CD8-positive, alpha-beta memory T cell (primary cell): Measurements from ENCODE around the gene GLE1. TPM values are rescaled to one million over a fixed set of nuclear protein-coding genes. Genes with fewer than 3 reads are reported as not detected.

Experiments used
- CTCF ChIA-PET: fragments of 350-600 bp; sonication (Branson Sonifier 250); formaldehyde crosslinking; loops from one replicate; lab custom pipeline; 2021; ENCODE audit warnings: antibody characterized with exemption; lab: Charles Lee
- POLR2A ChIA-PET: fragments of 350-600 bp; sonication (Branson Sonifier 250); formaldehyde crosslinking; loops from one replicate; lab custom pipeline; 2021; ENCODE audit warnings: antibody characterized with exemption; lab: Charles Lee
- DNase-seq, 5 donors: peaks; one replicate each; pipeline versions ENCODE4 v3.0.0 to v3.0.0-alpha.2; 2020 to 2022; ENCODE audit warnings: mixed read lengths in 1 of 5
- H3K27ac ChIP-seq: one replicate; pipeline ENCODE4 v1.7.0; 2013; ENCODE audit warnings: low read depth, mild to moderate bottlenecking, low read length, moderate library complexity
- H3K27me3 ChIP-seq: 2 replicates; pipeline ENCODE4 v1.7.0; 2013; ENCODE audit warnings: low read length, mild to moderate bottlenecking; ENCODE audit not compliant: insufficient read depth, poor library complexity, severe bottlenecking
- H3K36me3 ChIP-seq: 2 replicates; pipeline ENCODE4 v1.7.0; 2013; ENCODE audit warnings: mild to moderate bottlenecking, low read length, moderate library complexity; ENCODE audit not compliant: insufficient read depth
- H3K4me1 ChIP-seq: 2 replicates; pipeline ENCODE4 v1.7.0; 2013; ENCODE audit warnings: mild to moderate bottlenecking, low read length, moderate library complexity; ENCODE audit not compliant: insufficient read depth
- H3K4me3 ChIP-seq: 2 replicates; pipeline ENCODE4 v1.7.0; 2013; ENCODE audit warnings: mild to moderate bottlenecking, low read length
- H3K9me3 ChIP-seq: 2 replicates; pipeline ENCODE4 v1.7.0; 2013; ENCODE audit warnings: mild to moderate bottlenecking, low read length
- H3K27ac Mint-ChIP-seq, 8 donors: one replicate each; pipeline ENCODE4 v1.8.0; 2020 to 2021; ENCODE audit warnings: mixed read lengths in 8 of 8, mild to moderate bottlenecking in 6 of 8, inconsistent platforms in 3 of 8, moderate library complexity in 3 of 8
- H3K27me3 Mint-ChIP-seq, 2 donors: one replicate each; pipeline ENCODE4 v1.8.0; 2020 to 2021; ENCODE audit warnings: mixed read lengths in 2 of 2, mild to moderate bottlenecking in 1 of 2, moderate library complexity in 1 of 2
- H3K36me3 Mint-ChIP-seq, 3 donors: one replicate each; pipeline ENCODE4 v1.8.0; 2020 to 2021; ENCODE audit warnings: mixed read lengths in 3 of 3, inconsistent platforms in 1 of 3, mild to moderate bottlenecking in 1 of 3
- H3K4me1 Mint-ChIP-seq, 3 donors: one replicate each; pipeline ENCODE4 v1.8.0; 2020 to 2021; ENCODE audit warnings: mixed read lengths in 3 of 3, inconsistent platforms in 1 of 3, mild to moderate bottlenecking in 1 of 3
- H3K4me3 Mint-ChIP-seq, 7 donors: one replicate each; pipeline ENCODE4 v1.8.0; 2020 to 2021; ENCODE audit warnings: mixed read lengths in 7 of 7, mild to moderate bottlenecking in 6 of 7, moderate library complexity in 4 of 7, inconsistent platforms in 2 of 7
- H3K9me3 Mint-ChIP-seq, 5 donors: one replicate each; pipeline ENCODE4 v1.8.0; 2020 to 2022; ENCODE audit warnings: mixed read lengths in 5 of 5, mild to moderate bottlenecking in 3 of 5, moderate library complexity in 2 of 5, inconsistent platforms in 1 of 5
- polyA plus RNA-seq: library from polyadenylated mRNA; unstranded; fragments of 300-500 nt; fragmentation: Illumina TruSeq; gene quantifications from one replicate; pipeline ENCODE4 v1.2.3, GENCODE V29; 2021
- total RNA-seq, 2 experiments: library from RNA; stranded (reverse); gene quantifications; one replicate each; pipeline ENCODE4 v1.2.3, GENCODE V29; 2021

The GLE1 gene
- total and polyA plus RNA-seq, 3 experiments from 2014 or later: 35.1 to 51.9 (median 48.7) TPM

GRCh38 chr9:128486201-128486600 is 18.3 kb upstream of the GLE1 start:
- no peaks in the 10 kb centered on the region for H3K9me3 Mint-ChIP-seq
- CTCF ChIA-PET: no interaction called here
- Histone ChIP-seq H3K4me3 (no peak overlapping the region), H3K27me3 (no peaks in the 10 kb centered on the region), H3K4me1 (no peaks in the 10 kb centered on the region), H3K9me3 (no peaks in the 10 kb centered on the region), H3K36me3 (peaks cover 25% of the 10 kb centered on the region), H3K27ac (no peak overlapping the region)
- no peak for DNase-seq
- H3K27ac Mint-ChIP-seq: no peak overlapping the region
- no peak overlapping the region for H3K4me3 Mint-ChIP-seq
- no peaks in the 10 kb centered on the region for H3K4me1 Mint-ChIP-seq
- POLR2A ChIA-PET: no interaction called here
- H3K36me3 Mint-ChIP-seq: peaks cover 11 to 86% (median 27%) of the 10 kb centered on the region in 3 donors
- H3K27me3 Mint-ChIP-seq: no peaks in the 10 kb centered on the region

GRCh38 chr9:128493424-128493823 is 11.1 kb upstream of the GLE1 start:
- Mint-ChIP-seq H3K4me3 (no peak overlapping the region), H3K27me3 (no peaks in the 10 kb centered on the region), H3K4me1 (no peaks in the 10 kb centered on the region), H3K36me3 (peaks cover 4 to 76% (median 5%) of the 10 kb centered on the region in 3 donors), H3K27ac (peak overlapping the region in 1 of 8 donors; percentile 26), H3K9me3 (no peaks in the 10 kb centered on the region)
- Histone ChIP-seq H3K4me1 (no peaks in the 10 kb centered on the region), H3K27me3 (no peaks in the 10 kb centered on the region), H3K4me3 (no peak overlapping the region), H3K27ac (no peak overlapping the region), H3K9me3 (no peaks in the 10 kb centered on the region), H3K36me3 (peaks cover 14% of the 10 kb centered on the region)
- ChIA-PET CTCF (no interaction called here), POLR2A (no interaction called here)
- DNase-seq: no peak

- Histone ChIP-seq H3K4me3 (no peak overlapping the region), H3K36me3 (peaks cover 20% of the 10 kb centered on the region), H3K27me3 (no peaks in the 10 kb centered on the region), H3K4me1 (no peaks in the 10 kb centered on the region), H3K9me3 (no peaks in the 10 kb centered on the region), H3K27ac (no peak overlapping the region)
- peaks cover 4 to 75% (median 5%) of the 10 kb centered on the region in 3 donors for H3K36me3 Mint-ChIP-seq
- H3K4me1 Mint-ChIP-seq: no peaks in the 10 kb centered on the region
- H3K4me3 Mint-ChIP-seq: no peak overlapping the region
- no peak overlapping the region for H3K27ac Mint-ChIP-seq
- peak in 1 of 5 donors; percentile 12 for DNase-seq
- ChIA-PET POLR2A (no interaction called here), CTCF (interaction anchor here (2.2 kb wide), 1 partner anchor 18 kb away, joined by 4 read pairs; no protein-coding TSS in a partner anchor)
- H3K27me3 Mint-ChIP-seq: no peaks in the 10 kb centered on the region
- no peaks in the 10 kb centered on the region for H3K9me3 Mint-ChIP-seq
Observed at GRCh38 chr9:128494108-128494745, 10.3 kb upstream of the GLE1 start.

GRCh38 chr9:128494746-128495129 is 9.8 kb upstream of the GLE1 start:
- H3K4me1 ChIP-seq: no peaks in the 10 kb centered on the region
- Mint-ChIP-seq H3K36me3 (peaks cover 2 to 74% (median 2%) of the 10 kb centered on the region in 3 donors), H3K27me3 (no peaks in the 10 kb centered on the region), H3K4me1 (no peaks in the 10 kb centered on the region), H3K27ac (peak overlapping the region in 3 of 8 donors; percentile 29 to 42 (median 33)), H3K9me3 (no peaks in the 10 kb centered on the region), H3K4me3 (no peak overlapping the region)
- no peak for DNase-seq
- no peak overlapping the region for H3K27ac ChIP-seq
- ChIA-PET CTCF (interaction anchor here (2.2 kb wide), 1 partner anchor 17 kb away, joined by 4 read pairs; no protein-coding TSS in a partner anchor), POLR2A (interaction anchor here (0.6 kb wide), 1 partner anchor 8 kb away, joined by 3 read pairs; no protein-coding TSS in a partner anchor)
- no peaks in the 10 kb centered on the region for H3K9me3 ChIP-seq
- H3K36me3 ChIP-seq: peaks cover 20% of the 10 kb centered on the region
- no peaks in the 10 kb centered on the region for H3K27me3 ChIP-seq
- no peak overlapping the region for H3K4me3 ChIP-seq

GRCh38 chr9:128495296-128495695 is 9.2 kb upstream of the GLE1 start:
- no peaks in the 10 kb centered on the region for H3K9me3 ChIP-seq
- no peaks in the 10 kb centered on the region for H3K9me3 Mint-ChIP-seq
- POLR2A ChIA-PET: interaction anchor here (0.6 to 1.0 kb wide), 2 partner anchors 8 to 62 kb away, joined by 3 to 6 read pairs; no protein-coding TSS in a partner anchor
- CTCF ChIA-PET: interaction anchor here (2.2 kb wide), 1 partner anchor 17 kb away, joined by 4 read pairs; no protein-coding TSS in a partner anchor
- H3K4me1 Mint-ChIP-seq: no peaks in the 10 kb centered on the region
- H3K4me3 ChIP-seq: no peak overlapping the region
- H3K27me3 ChIP-seq: no peaks in the 10 kb centered on the region
- H3K27me3 Mint-ChIP-seq: no peaks in the 10 kb centered on the region
- no peak overlapping the region for H3K4me3 Mint-ChIP-seq
- DNase-seq: no peak
- H3K27ac ChIP-seq: no peak overlapping the region
- H3K4me1 ChIP-seq: no peaks in the 10 kb centered on the region
- H3K36me3 Mint-ChIP-seq: peaks cover 0 to 74% (median 5%) of the 10 kb centered on the region in 3 donors
- H3K36me3 ChIP-seq: peaks cover 20% of the 10 kb centered on the region
- H3K27ac Mint-ChIP-seq: peak overlapping the region in 2 of 8 donors; percentile 27 to 42

- Histone ChIP-seq H3K9me3 (no peaks in the 10 kb centered on the region), H3K27me3 (no peaks in the 10 kb centered on the region), H3K36me3 (peaks cover 20% of the 10 kb centered on the region), H3K4me3 (no peak overlapping the region), H3K4me1 (no peaks in the 10 kb centered on the region), H3K27ac (no peak overlapping the region)
- CTCF ChIA-PET: interaction anchor here (1.1 to 2.2 kb wide), 2 partner anchors 9 to 16 kb away, joined by 3 to 4 read pairs; no protein-coding TSS in a partner anchor
- Mint-ChIP-seq H3K36me3 (peaks cover 0 to 77% (median 6%) of the 10 kb centered on the region in 3 donors), H3K27me3 (no peaks in the 10 kb centered on the region), H3K27ac (peak overlapping the region in 2 of 8 donors; percentile 10 to 29), H3K4me3 (peak overlapping the region in 1 of 7 donors; percentile 77), H3K9me3 (no peaks in the 10 kb centered on the region), H3K4me1 (no peaks in the 10 kb centered on the region)
- no peak for DNase-seq
- POLR2A ChIA-PET: interaction anchor here (1.0 kb wide), 1 partner anchor 62 kb away, joined by 6 read pairs; no protein-coding TSS in a partner anchor
Observed at GRCh38 chr9:128495804-128496417, 8.6 kb upstream of the GLE1 start.

- no peaks in the 10 kb centered on the region for H3K9me3 Mint-ChIP-seq
Observed at GRCh38 chr9:128497824-128498610, 6.5 kb upstream of the GLE1 start.

More at GRCh38 chr9:128497824-128498610, 6.5 kb upstream of the GLE1 start:
- no peaks in the 10 kb centered on the region for H3K4me1 ChIP-seq
- H3K27me3 ChIP-seq: no peaks in the 10 kb centered on the region
- ChIA-PET CTCF (no interaction called here), POLR2A (no interaction called here)
- Mint-ChIP-seq H3K4me1 (no peaks in the 10 kb centered on the region), H3K27ac (peak overlapping the region in 1 of 8 donors; percentile 33), H3K4me3 (no peak overlapping the region), H3K27me3 (no peaks in the 10 kb centered on the region), H3K36me3 (peaks cover 0 to 76% (median 6%) of the 10 kb centered on the region in 3 donors)
- no peak overlapping the region for H3K4me3 ChIP-seq
- DNase-seq: no peak
- H3K36me3 ChIP-seq: peaks cover 20% of the 10 kb centered on the region
- no peak overlapping the region for H3K27ac ChIP-seq
- H3K9me3 ChIP-seq: no peaks in the 10 kb centered on the region
